Colonic mucosa (tissue), 4 donors: ENCODE measurements around the gene ESPL1. TPM values are rescaled to one million over a fixed set of nuclear protein-coding genes. Genes with fewer than 3 reads are reported as not detected.

ENCODE experiments used
- DNase-seq: peaks from one replicate; pipeline ENCODE4 v3.0.0-alpha.2; 2020
- H3K27ac ChIP-seq: fragments of 200-600 bp; one replicate; pipeline ENCODE4 v1.8.0; 2021
- H3K27me3 ChIP-seq: fragments of 200-600 bp; one replicate; pipeline ENCODE4 v1.8.0; 2021
- H3K36me3 ChIP-seq: fragments of 200-600 bp; one replicate; pipeline ENCODE4 v1.8.0; 2021
- H3K4me1 ChIP-seq: fragments of 200-600 bp; one replicate; pipeline ENCODE4 v1.8.0; 2021; ENCODE audit warnings: mild to moderate bottlenecking
- H3K4me3 ChIP-seq: fragments of 200-600 bp; one replicate; pipeline ENCODE4 v1.8.0; 2021
- H3K9ac ChIP-seq, 2 donors: one replicate each; pipeline ENCODE4 v1.7.0; 2013; ENCODE audit warnings: control low read depth in 2 of 2, low read depth in 2 of 2, low read length in 2 of 2
- H3K9me3 ChIP-seq: fragments of 200-600 bp; one replicate; pipeline ENCODE4 v1.8.0; 2021
- CTCF ChIP-seq: fragments of 200-600 bp; IDR thresholded peaks from one replicate; pipeline ENCODE4 v1.8.0; 2022; ENCODE audit warnings: antibody characterized with exemption, mild to moderate bottlenecking
- intact Hi-C: fragments of 100-400 bp; cut with DNase I; formaldehyde crosslinking; loops from one replicate; pipeline ENCODE4 v1.14.1; 2022
- total RNA-seq, 2 donors: library from RNA; stranded (reverse); fragmentation: NEBNext Ultra II Directional in 1 of 2; extraction: Animal tissue kit (Norgen Biotek cat#: 25700) in 1 of 2; gene quantifications; one replicate each; pipeline ENCODE4 v1.2.1, GENCODE V29; 2021
- donor health status: healthy.
- donor health status: DM: no; HTN: no; CAD: no.
- donor health status: DM: no; HTN: no; CAD: no.

Gene ESPL1
- total RNA-seq, 2 donors from 2014 or later = 9.6 to 34.6 TPM

GRCh38 chr12:53338916-53339315 is 70.8 kb downstream of the ESPL1 start:
- DNase-seq = no peak
- intact Hi-C loops = loop anchor here (10.0 kb wide), 1 partner anchor 166 kb away; the partner anchor contains the start of genes NPFF and TARBP2
- no peaks in the 10 kb centered on the region for H3K4me1 ChIP-seq
- H3K27ac ChIP-seq = no peak overlapping the region
- TF ChIP-seq CTCF = no peak
- H3K4me3 ChIP-seq = no peak overlapping the region
- no peaks in the 10 kb centered on the region for H3K36me3 ChIP-seq
- H3K27me3 ChIP-seq = peaks cover 4% of the 10 kb centered on the region
- no peaks in the 10 kb centered on the region for H3K9me3 ChIP-seq
- H3K9ac ChIP-seq = no peak overlapping the region

- Histone ChIP-seq H3K27ac (no peak overlapping the region), H3K4me3 (no peak overlapping the region), H3K27me3 (peaks cover 4% of the 10 kb centered on the region), H3K36me3 (no peaks in the 10 kb centered on the region), H3K9ac (no peak overlapping the region), H3K9me3 (no peaks in the 10 kb centered on the region), H3K4me1 (no peaks in the 10 kb centered on the region)
- TF ChIP-seq CTCF = no peak
- no peak for DNase-seq
- intact Hi-C loops = no loop called here
Observed at GRCh38 chr12:53340398-53340797, 72.3 kb downstream of the ESPL1 start.

Other genes starting within 250 kb of the ESPL1 start
- gene TNS2, start 218.2 kb upstream of the ESPL1 start, total RNA-seq = 10 to 100 TPM; 26.0 to 27.1 TPM
- gene SPRYD3, start 188.9 kb upstream of the ESPL1 start, total RNA-seq = 10 to 100 TPM; 32.5 to 35.0 TPM
- gene IGFBP6, start 170.6 kb upstream of the ESPL1 start, total RNA-seq = 10 to 100 TPM in 1 of 2 donors, 1 to 10 TPM in 1; 7.2 to 14.6 TPM
- gene SOAT2, start 164.8 kb upstream of the ESPL1 start, total RNA-seq = under 1 TPM in 1 of 2 donors, not detected in 1; 0.12 TPM
- gene ZNF740, start 87.6 kb upstream of the ESPL1 start, total RNA-seq = 10 to 100 TPM; 27.5 to 32.3 TPM
- 10 to 100 TPM in 1 of 2 donors, 1 to 10 TPM in 1; 9.1 to 20.4 TPM for gene CSAD, start 87.4 kb upstream of the ESPL1 start, total RNA-seq
- 1 to 10 TPM; 5.3 to 8.8 TPM for gene ITGB7, start 61.0 kb upstream of the ESPL1 start, total RNA-seq
- gene RARG, start 36.1 kb upstream of the ESPL1 start, total RNA-seq = 10 to 100 TPM; 11.4 to 21.5 TPM
- gene PFDN5, start 27.2 kb downstream of the ESPL1 start, total RNA-seq = 100 to 1,000 TPM; 247 to 305 TPM
- 10 to 100 TPM; 37.4 to 60.6 TPM for gene MYG1, start 31.4 kb downstream of the ESPL1 start, total RNA-seq
- gene AAAS, start 53.3 kb downstream of the ESPL1 start, total RNA-seq = 10 to 100 TPM; 36.4 to 61.4 TPM
- gene SP7, start 68.1 kb downstream of the ESPL1 start, total RNA-seq = not detected
- gene SP1, start 111.9 kb downstream of the ESPL1 start, total RNA-seq = 10 to 100 TPM; 83.6 to 96.8 TPM
- under 1 TPM in 1 of 2 donors, not detected in 1; 0.17 TPM for gene AMHR2, start 155.6 kb downstream of the ESPL1 start, total RNA-seq
- 100 to 1,000 TPM; 331 to 504 TPM for gene PRR13, start 173.4 kb downstream of the ESPL1 start, total RNA-seq
- 100 to 1,000 TPM; 579 to 596 TPM for gene PCBP2, start 183.8 kb downstream of the ESPL1 start, total RNA-seq
- gene MAP3K12, start 231.2 kb downstream of the ESPL1 start, total RNA-seq = 1 to 10 TPM; 3.2 to 3.8 TPM
- gene TARBP2, start 233.0 kb downstream of the ESPL1 start, total RNA-seq = 10 to 100 TPM; 20.7 to 36.9 TPM
- not detected for gene NPFF, start 239.2 kb downstream of the ESPL1 start, total RNA-seq